ENCODE results near the gene PCGF3.

PCGF3 gene

DNA sequence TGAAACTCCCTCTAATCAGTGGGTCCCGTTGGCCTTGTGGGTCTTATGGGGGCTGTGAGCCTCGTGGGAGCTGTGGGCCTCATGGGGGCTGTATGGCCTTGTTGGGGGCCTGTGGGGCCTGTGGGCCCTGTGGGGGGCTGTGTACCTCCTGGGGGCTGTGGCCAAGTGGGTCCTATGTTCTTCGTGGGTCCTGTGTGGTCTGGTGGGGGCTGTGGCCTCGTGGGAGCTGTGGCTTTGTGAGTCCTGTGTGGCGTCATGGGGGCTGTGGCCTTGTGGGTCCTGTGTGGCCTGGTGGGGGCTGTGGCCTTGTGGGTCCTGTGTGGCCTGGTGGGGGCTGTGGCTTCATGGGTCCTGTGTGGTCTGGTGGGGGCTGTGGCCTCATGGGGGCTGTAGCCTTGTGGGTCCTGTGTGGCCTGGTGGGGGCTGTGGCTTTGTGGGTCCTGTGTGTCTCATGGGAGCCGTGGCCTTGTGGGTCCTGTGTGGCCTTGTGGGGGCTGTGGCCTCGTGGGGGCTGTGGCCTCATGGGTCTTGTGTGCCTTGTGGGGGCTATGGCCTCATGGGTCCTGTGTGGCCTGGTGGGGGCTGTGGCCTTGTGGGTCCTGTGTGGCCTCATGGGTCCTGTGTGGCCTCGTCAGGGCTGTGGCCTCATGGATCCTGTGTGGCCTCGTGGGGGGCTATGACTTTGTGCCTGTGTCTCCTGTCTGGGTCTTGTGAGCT is 7.4 kb downstream of the PCGF3 start:
- H3K27me3 ChIP-seq (ENCODE audit: control insufficient read depth, insufficient read depth, low read length), result no peaks in the 10 kb centered on the region
- H3K36me3 ChIP-seq (ENCODE audit: control insufficient read depth, low read depth, low read length), result peaks cover 3% of the 10 kb centered on the region
- H3K4me1 ChIP-seq (ENCODE audit: control insufficient read depth, low read depth, low read length), result no peaks in the 10 kb centered on the region
- no peaks in the 10 kb centered on the region for H3K9me3 ChIP-seq (ENCODE audit: control insufficient read depth, low read depth, low read length)
- no peak overlapping the region for H3K4me3 ChIP-seq (ENCODE audit: low read length)
- no peak overlapping the region for H3K9ac ChIP-seq (ENCODE audit: low read length)
- H3K27ac ChIP-seq (ENCODE audit: low read length), result no peak overlapping the region

DNA sequence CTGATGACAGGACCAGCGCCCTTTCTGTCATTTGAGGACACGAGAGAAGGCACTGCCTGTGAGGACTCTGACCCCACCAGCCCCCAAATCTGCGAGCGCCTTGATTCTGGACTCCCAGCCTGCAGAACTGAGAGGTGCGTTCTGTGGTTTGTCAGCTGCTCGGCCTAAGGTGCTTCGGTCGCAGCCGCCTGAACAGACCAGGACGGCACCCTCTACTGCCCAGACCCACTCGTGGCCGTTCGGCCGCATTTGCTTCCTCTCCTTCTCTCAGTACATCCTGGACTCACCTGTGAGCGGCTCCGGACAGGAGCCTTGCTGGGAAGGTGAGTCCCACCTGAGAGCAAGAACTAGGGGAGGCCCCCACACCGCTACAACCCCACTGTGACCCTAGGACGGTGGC is 8.5 kb downstream of the PCGF3 start:
- Histone ChIP-seq H3K9me3 (ENCODE audit: control insufficient read depth, low read depth, low read length) (no peaks in the 10 kb centered on the region), H3K9ac (ENCODE audit: low read length) (no peak overlapping the region), H3K36me3 (ENCODE audit: control insufficient read depth, low read depth, low read length) (peaks cover 3% of the 10 kb centered on the region), H3K27ac (ENCODE audit: low read length) (no peak overlapping the region), H3K27me3 (ENCODE audit: control insufficient read depth, insufficient read depth, low read length) (no peaks in the 10 kb centered on the region), H3K4me3 (ENCODE audit: low read length) (no peak overlapping the region), H3K4me1 (ENCODE audit: control insufficient read depth, low read depth, low read length) (no peaks in the 10 kb centered on the region)

DNA sequence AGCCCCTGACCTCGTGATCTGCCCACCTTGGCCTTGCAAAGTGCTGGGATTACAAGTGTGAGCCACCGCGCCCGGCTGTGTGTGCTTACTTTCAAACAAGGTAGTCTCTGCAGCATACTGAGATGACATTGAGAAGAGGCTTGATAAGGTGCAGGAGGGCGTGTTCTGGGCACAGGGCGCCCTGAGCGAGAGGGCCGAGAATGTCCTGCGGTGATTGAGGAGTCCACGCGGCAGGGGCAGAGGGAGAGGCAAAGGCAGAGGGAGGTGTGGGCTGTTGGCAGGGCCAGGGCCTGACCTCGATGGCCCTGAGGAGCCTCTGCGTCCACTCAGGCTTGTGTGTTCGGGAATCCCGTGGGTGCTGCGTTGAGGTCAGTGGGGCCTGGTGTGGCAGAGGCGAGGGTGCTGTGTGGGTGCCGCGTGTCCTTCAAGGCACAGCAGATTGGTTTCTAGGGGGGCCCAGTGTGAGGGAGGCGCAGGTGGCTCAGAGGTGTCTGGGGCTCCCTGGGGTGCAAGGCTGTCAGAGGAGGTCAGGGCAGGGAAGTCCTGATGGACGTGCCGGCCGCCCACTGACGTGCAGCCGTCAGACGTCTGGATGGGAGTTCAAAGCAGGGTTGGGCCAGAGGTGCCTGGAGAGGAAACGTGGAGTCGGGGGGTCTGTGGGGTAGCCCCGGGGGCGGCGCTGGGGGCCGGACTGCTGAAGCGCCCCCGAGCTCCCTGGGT is 12.1 kb downstream of the PCGF3 start:
- no peaks in the 10 kb centered on the region for H3K27me3 ChIP-seq (ENCODE audit: control insufficient read depth, insufficient read depth, low read length)
- no peak overlapping the region for H3K27ac ChIP-seq (ENCODE audit: low read length)
- no peaks in the 10 kb centered on the region for H3K9me3 ChIP-seq (ENCODE audit: control insufficient read depth, low read depth, low read length)
- no peak overlapping the region for H3K9ac ChIP-seq (ENCODE audit: low read length)
- H3K4me1 ChIP-seq (ENCODE audit: control insufficient read depth, low read depth, low read length), result no peaks in the 10 kb centered on the region
- H3K4me3 ChIP-seq (ENCODE audit: low read length), result no peak overlapping the region
- H3K36me3 ChIP-seq (ENCODE audit: control insufficient read depth, low read depth, low read length), result peaks cover 3% of the 10 kb centered on the region

DNA sequence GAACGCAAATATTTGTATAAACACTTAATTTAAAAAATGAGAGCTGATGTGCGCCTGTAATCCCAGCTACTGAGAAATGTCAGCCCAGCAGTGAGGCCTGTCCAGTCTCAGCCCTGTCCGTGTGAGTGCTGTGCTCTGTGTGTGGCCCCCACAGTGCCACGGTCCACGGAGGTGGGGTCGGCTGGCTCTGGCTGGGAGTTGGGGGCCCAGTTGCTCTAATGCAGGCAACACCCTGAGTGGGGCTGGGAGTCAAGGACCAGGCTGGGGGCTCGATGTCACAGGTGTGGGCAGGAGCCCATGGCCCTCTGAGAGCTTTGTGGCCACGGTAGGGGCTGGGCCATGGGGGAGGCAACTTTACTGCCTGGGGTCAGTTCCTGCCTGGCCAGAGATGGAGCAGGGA is 12.8 kb downstream of the PCGF3 start:
- no peaks in the 10 kb centered on the region for H3K9me3 ChIP-seq (ENCODE audit: control insufficient read depth, low read depth, low read length)
- peaks cover 3% of the 10 kb centered on the region for H3K36me3 ChIP-seq (ENCODE audit: control insufficient read depth, low read depth, low read length)
- H3K4me3 ChIP-seq (ENCODE audit: low read length), result no peak overlapping the region
- H3K9ac ChIP-seq (ENCODE audit: low read length), result no peak overlapping the region
- H3K27ac ChIP-seq (ENCODE audit: low read length), result no peak overlapping the region
- no peaks in the 10 kb centered on the region for H3K4me1 ChIP-seq (ENCODE audit: control insufficient read depth, low read depth, low read length)
- no peaks in the 10 kb centered on the region for H3K27me3 ChIP-seq (ENCODE audit: control insufficient read depth, insufficient read depth, low read length)

DNA sequence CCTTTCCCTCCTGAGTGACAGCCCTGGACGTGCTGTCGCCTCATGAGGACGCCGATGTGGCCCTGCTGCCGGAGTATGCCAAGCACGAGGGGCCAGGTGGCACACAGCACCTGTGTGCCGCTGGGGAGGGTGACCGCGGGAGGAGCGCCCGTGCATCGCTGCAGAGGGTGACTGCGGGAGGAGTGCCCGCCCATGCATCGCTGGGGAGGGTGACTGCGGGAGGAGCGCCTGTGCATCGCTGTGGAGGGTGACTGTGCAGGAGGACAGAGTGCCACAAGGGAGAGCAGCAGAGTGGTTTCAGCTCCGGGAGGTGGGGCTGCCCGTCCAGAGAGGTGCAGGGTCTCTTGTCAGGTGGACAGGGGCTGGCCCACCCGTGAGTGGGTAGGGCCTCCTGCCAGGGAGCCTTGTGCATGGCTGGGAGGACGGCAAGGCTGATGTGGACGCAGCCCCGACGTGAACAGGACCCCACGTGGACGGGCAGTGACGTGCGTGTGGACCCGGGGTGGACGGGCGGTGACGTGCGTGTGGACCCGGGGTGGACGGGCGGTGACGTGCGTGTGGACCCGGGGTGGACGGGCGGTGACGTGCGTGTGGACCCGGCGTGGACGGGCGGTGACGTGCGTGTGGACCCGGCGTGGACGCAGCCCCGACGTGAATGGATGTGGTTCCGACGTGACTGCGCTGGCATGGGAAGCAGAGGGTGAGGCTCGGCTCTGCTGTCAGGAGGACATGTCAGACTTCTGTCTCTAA is 14.7 kb downstream of the PCGF3 start:
- Histone ChIP-seq H3K4me1 (ENCODE audit: control insufficient read depth, low read depth, low read length) (no peaks in the 10 kb centered on the region), H3K27ac (ENCODE audit: low read length) (no peak overlapping the region), H3K36me3 (ENCODE audit: control insufficient read depth, low read depth, low read length) (no peaks in the 10 kb centered on the region), H3K4me3 (ENCODE audit: low read length) (no peak overlapping the region), H3K9ac (ENCODE audit: low read length) (no peak overlapping the region), H3K9me3 (ENCODE audit: control insufficient read depth, low read depth, low read length) (no peaks in the 10 kb centered on the region), H3K27me3 (ENCODE audit: control insufficient read depth, insufficient read depth, low read length) (no peaks in the 10 kb centered on the region)

DNA sequence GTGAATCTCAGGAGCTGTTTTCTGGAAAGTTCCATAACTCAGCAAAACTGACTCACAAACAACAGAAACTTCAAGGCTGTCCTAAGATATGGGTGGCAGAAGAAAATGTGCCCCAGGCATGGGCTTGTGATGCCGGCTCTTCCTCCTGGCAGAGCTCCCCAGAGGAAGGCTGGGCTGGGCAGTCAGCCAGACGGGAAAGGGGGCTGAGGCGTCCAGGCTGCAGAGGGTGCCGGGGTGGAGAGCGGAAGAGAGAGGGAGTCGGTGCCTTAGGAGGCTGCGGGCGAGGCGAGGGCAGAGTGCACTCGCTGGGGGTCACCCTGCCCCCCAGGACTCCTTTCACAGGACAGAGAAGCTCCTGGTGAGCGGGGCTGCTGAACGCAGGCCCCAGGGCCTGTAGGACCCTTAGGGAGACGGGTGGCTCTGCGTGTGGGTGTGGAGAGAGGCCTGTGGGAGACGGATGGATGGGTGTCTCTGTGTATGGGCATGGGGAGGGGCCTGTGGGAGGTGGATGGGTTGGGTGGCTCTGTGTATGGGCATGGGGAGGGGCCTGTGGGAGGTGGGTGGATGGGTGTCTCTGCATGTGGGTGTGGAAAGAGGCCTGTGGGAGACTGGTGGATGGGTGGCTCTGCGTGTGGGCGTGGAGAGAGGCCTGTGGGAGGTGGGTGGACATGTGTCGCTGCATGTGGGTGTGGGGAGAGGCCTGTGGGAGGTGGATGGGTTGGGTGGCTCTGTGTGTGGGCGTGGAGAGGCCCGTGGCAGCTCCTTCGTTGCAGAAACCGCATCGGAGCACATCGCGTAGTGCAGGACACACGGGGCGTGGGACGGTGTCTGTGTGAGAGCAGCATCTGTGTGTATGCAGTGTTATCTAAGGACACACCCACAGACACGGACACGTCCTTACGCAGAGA is 15.9 kb downstream of the PCGF3 start:
- H3K27me3 ChIP-seq (ENCODE audit: control insufficient read depth, insufficient read depth, low read length), result no peaks in the 10 kb centered on the region
- no peak overlapping the region for H3K4me3 ChIP-seq (ENCODE audit: low read length)
- no peaks in the 10 kb centered on the region for H3K9me3 ChIP-seq (ENCODE audit: control insufficient read depth, low read depth, low read length)
- H3K9ac ChIP-seq (ENCODE audit: low read length), result no peak overlapping the region
- no peak overlapping the region for H3K27ac ChIP-seq (ENCODE audit: low read length)
- no peaks in the 10 kb centered on the region for H3K36me3 ChIP-seq (ENCODE audit: control insufficient read depth, low read depth, low read length)
- H3K4me1 ChIP-seq (ENCODE audit: control insufficient read depth, low read depth, low read length), result no peaks in the 10 kb centered on the region

DNA sequence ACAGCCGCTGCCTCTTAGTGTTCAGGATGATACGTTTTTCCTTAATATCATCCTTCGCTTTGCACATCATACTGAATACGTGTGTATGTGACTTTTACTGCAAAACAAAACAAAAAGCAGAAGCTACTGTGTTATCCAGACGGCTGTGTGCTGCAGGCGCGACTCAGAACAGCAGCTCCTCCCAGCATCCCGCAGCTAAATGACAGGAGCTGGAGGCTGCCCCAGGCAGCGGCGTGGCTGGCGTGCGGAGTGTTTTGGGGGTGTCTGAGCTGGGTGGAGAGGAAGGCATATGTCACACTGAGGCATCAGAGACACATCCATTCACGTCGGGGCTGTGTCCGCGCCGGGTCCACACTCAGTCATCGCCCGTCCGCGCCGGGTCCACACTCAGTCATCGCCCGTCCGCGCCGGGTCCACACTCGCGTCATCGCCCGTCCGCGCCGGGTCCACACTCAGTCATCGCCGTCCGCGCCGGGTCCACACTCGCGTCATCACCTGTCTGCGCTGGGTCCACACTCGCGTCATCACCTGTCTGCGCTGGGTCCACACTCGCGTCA is 16.6 kb downstream of the PCGF3 start:
- no peaks in the 10 kb centered on the region for H3K4me1 ChIP-seq (ENCODE audit: control insufficient read depth, low read depth, low read length)
- H3K27me3 ChIP-seq (ENCODE audit: control insufficient read depth, insufficient read depth, low read length), result no peaks in the 10 kb centered on the region
- H3K4me3 ChIP-seq (ENCODE audit: low read length), result no peak overlapping the region
- H3K9ac ChIP-seq (ENCODE audit: low read length), result no peak overlapping the region
- H3K27ac ChIP-seq (ENCODE audit: low read length), result no peak overlapping the region
- H3K9me3 ChIP-seq (ENCODE audit: control insufficient read depth, low read depth, low read length), result no peaks in the 10 kb centered on the region
- H3K36me3 ChIP-seq (ENCODE audit: control insufficient read depth, low read depth, low read length), result no peaks in the 10 kb centered on the region

DNA sequence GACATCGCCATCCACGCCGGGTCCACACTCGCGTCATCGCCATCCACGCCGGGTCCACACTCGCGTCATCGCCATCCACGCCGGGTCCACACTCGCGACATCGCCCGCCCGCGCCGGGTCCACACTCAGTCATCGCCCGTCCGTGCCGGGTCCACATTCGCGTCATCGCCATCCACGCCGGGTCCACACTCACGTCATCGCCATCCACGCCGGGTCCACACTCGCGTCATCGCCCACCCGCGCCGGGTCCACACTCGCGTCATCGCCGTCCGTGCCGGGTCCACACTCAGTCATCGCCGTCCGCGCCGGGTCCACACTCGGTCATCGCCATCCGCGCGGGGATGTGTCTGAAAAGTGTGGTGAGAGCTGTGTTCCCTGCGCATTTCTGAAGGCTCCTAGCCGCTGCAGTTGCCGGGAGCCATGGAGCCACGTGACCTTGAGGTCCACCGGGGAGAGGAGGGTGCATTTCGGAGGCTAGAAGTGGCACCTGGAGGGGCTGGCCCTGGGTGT is 17.3 kb downstream of the PCGF3 start:
- Histone ChIP-seq H3K9me3 (ENCODE audit: control insufficient read depth, low read depth, low read length) (no peaks in the 10 kb centered on the region), H3K27ac (ENCODE audit: low read length) (no peak overlapping the region), H3K36me3 (ENCODE audit: control insufficient read depth, low read depth, low read length) (no peaks in the 10 kb centered on the region), H3K27me3 (ENCODE audit: control insufficient read depth, insufficient read depth, low read length) (no peaks in the 10 kb centered on the region), H3K4me1 (ENCODE audit: control insufficient read depth, low read depth, low read length) (no peaks in the 10 kb centered on the region), H3K4me3 (ENCODE audit: low read length) (no peak overlapping the region), H3K9ac (ENCODE audit: low read length) (no peak overlapping the region)

DNA sequence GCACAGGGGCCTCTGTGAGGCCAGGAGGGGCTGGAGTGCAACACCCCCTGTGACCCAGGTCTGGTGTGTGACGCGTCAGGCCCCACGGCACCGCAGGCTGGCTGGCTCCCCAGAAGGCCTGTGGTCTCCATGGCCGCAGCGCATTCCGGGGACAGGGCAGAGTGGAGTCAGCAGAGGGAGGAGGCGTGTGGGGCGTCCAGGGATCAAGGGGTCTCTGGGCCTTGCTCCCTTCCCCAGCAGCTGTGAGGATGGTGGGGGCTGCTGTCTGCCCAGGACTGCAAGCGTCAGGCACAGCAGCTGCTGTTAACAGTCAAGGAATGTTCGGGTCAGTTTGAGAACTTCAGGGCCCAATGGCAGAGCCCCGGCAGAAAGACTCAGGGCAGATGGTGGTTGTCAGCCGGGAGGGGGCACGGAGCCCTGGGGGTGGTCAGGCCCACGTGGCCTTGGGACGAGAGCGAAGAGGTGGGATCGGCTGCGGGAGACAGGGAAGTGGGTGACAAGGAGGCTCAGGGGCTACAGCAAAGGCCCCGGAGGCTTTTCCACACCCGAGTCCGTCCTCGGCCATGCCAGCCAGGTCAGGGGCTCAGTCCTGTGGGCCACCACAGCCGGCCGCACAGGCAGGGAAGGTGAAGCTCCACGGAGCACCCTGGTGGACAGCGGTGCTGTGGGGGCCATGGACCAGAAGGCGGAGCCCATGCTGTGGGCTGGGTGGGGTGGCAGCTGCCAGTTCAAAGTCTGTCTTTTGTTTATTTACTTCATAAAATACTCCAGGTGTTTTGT is 18.3 kb downstream of the PCGF3 start:
- H3K4me3 ChIP-seq (ENCODE audit: low read length), result no peak overlapping the region
- H3K9ac ChIP-seq (ENCODE audit: low read length), result no peak overlapping the region
- H3K36me3 ChIP-seq (ENCODE audit: control insufficient read depth, low read depth, low read length), result no peaks in the 10 kb centered on the region
- H3K4me1 ChIP-seq (ENCODE audit: control insufficient read depth, low read depth, low read length), result no peaks in the 10 kb centered on the region
- H3K27ac ChIP-seq (ENCODE audit: low read length), result no peak overlapping the region
- H3K9me3 ChIP-seq (ENCODE audit: control insufficient read depth, low read depth, low read length), result no peaks in the 10 kb centered on the region
- no peaks in the 10 kb centered on the region for H3K27me3 ChIP-seq (ENCODE audit: control insufficient read depth, insufficient read depth, low read length)

DNA sequence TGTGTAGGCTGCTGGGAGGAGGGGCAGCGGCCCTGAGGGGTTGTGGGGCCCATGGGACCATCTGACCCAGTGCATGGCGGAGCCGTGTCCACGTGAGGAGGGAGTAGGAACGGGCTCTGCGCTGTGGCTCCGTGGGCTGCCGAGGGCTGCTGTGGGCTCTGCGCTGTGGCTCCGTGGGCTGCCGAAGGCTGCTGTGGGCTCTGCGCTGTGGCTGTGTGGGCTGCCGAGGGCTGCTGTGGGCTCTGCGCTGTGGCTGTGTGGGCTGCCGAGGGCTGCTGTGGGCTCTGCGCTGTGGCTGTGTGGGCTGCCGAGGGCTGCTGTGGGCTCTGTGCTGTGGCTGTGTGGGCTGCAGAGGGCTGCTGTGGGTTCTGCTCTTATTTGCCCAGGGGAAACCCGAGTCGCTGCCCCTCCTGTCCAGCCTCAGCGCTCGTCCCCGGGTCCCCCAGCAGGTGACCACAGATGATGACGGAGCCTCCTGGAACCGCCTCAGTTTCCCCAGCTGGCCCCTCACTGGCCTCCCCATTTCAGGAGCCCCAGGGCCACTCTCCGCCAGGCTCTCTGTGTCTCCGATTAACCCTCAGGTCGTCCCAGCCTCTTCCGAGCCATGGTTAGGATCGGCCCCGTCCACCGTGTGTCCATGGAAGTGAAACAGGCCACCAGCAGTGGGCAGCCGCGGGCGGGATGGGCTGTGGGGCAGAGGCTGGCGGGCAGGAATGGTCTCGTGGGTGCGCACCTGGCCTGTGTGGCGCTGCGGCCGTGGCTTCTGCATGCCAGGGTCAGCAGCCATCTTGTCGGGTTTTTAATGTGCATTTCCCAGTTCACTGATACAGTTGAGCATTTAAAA is 20.0 kb downstream of the PCGF3 start:
- Histone ChIP-seq H3K4me3 (ENCODE audit: low read length) (no peak overlapping the region), H3K36me3 (ENCODE audit: control insufficient read depth, low read depth, low read length) (no peaks in the 10 kb centered on the region), H3K27me3 (ENCODE audit: control insufficient read depth, insufficient read depth, low read length) (no peaks in the 10 kb centered on the region), H3K9me3 (ENCODE audit: control insufficient read depth, low read depth, low read length) (no peaks in the 10 kb centered on the region), H3K27ac (ENCODE audit: low read length) (no peak overlapping the region), H3K9ac (ENCODE audit: low read length) (no peak overlapping the region), H3K4me1 (ENCODE audit: control insufficient read depth, low read depth, low read length) (no peaks in the 10 kb centered on the region)
